ENCODE results near the gene KCTD2.
"Not testable (repeated sequence)": the region's sequence is repeated elsewhere in the genome, so short reads cannot be mapped to it uniquely, and the experiment has no call there.

Gene KCTD2

GRCh38 chr17:75020331-75021110 is 26.5 kb upstream of the KCTD2 start:
- peak; percentile 67 for DNase-seq

GRCh38 chr17:75024686-75025397 is 22.2 kb upstream of the KCTD2 start:
- no peak for DNase-seq

DNA sequence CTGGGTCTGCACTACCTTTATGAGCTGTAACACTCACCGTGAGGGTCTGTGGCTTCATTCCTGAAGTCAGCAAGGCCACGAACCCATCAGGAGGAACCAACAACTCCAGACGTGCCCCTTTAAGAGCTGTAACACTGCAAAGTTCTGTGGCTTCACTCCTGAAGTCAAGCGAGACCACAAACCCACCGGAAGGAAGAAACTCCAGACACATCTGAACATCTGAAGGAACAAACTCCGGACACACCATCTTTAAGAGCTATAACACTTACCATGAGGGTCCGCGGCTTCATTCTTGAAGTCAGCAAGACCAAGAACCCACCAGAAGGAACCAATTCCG is 21.7 kb upstream of the KCTD2 start:
- DNase-seq: not testable (repeated sequence)

DNA sequence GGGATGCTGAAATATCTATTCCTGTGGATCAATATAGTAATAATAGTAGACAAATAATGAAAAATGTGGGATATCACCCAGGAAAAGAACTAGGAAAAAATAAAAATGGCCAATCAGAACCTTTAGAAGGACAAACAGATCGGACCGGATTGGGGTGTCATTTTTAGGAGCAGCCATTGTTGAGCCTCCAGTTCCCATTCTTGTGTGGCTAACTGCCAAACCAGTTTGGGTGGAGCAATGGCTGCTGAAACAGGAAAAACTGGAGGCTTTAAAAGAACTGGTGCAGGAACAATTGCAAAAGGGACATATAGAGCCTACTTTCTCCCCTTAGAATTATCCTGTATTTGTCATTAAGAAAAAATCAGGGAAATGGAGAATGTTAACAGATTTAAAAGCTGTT is 20.4 kb upstream of the KCTD2 start:
- DNase-seq: not testable (repeated sequence)

DNA sequence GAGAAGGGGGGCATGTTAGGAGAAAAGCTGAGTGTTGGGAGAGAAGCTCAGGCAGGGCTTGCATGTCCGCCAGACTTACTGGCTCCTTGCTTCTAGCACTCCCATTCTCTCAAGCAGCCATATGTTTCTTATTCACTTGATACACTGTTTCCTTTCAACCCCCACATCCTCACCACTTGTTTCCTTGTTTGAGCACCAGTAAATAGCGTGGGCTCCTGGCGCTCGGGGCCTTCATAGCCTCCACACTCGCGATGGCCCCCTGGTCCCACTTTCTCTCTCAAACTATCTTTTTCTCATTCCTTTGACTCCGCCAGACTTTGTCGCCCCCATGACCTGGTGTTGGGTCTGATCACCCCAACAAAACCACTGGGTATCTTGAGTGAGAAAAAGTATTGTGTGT is 16.9 kb upstream of the KCTD2 start:
- no peak for DNase-seq

DNA sequence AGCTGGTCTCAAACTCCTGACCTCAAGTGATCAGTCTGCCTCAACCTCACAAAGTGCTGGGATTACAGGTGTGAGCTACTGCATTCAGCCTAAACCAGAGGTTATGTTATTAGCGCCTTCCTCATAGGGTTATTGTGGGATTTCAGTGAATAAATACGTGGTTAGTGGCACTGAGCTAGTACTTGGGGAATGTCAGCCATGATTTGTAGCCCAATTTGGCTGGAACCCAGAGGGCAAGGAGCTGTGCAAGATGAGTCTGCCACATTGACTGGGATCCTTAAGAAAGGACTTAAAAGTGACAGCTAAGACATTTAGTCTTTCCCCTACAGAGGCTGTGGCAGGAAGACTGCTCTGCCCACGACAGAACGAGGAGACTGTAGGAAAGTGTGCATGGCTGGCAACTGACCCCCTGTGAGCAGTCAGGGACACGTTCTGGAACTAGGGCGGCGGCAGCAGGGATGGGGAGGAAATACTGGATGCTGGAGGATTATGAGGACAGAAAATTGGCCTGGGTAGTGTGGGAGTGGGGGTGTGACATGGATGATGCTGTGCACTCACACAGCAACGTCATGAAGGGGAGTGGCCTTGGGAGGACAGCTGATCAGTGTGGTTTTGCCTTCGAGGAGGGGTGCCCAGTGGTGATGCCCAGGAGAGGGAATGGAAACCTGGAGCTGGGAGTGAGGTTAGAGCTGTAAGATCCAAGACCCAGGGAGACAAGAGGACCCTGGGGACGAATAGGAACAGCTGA is 14.9 kb upstream of the KCTD2 start:
- peak; percentile 82 for DNase-seq

DNA sequence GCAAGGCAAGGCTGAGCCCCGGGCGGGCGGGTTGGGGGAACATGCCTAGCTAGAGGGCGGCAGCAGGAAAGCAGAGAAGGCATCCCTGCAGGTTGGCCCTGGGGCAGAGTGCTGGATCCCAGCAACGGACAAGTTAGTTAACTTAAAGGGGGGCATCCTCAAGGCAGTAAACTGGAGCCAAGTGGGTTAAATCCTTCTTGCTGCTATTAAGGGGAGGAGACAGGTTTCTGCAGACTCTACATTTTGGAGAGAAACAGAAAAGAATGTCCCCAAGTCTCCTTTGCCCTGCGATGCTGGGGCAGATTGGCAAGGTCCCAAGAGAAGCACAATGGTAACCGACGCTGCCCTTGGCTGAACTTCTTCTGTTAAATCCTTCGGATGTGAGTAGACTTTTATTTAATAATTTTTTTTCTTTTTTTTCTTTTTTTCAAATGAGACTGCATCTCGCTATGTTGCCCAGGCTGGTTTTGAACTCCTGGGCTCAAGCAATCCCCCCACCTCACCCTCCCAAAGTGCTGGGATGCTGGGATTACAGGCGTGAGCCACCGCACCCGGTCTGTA is 14.2 kb upstream of the KCTD2 start:
- DNase-seq: no peak

GRCh38 chr17:75033346-75034235 is 13.4 kb upstream of the KCTD2 start:
- peak; percentile 92 for DNase-seq

GRCh38 chr17:75034236-75034908 is 12.7 kb upstream of the KCTD2 start:
- peak; percentile 77 for DNase-seq

DNA sequence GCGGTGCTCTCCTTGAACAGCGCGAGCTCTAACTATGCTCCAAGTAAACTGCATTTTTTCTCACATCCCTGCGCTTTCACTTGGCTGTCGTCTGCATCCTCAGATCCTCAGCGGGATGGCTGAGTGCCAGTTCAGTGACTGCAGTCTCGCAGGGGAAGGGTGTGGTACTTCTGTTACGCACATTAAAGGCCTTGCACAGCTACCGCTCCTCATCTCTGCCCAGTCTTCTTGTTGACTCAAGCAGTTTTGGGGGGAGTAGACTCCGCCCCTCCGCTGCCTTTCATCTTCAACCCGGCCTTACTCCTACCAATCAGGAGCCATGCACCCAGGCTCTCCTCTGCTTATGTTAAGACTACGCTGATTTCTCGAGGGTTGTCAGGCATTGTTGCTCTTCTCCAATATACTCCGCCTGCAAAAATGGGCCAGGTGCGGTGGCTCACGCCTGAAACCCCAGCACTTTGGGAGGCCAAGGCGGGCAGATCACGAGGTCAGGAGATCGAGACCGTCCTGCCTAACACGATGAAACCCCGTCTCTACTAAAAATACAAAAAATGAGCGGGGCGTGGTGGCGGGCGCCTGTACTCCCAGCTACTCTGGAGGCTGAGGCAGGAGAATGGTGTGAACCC is 10.3 kb upstream of the KCTD2 start:
- peak; percentile 20 for DNase-seq

DNA sequence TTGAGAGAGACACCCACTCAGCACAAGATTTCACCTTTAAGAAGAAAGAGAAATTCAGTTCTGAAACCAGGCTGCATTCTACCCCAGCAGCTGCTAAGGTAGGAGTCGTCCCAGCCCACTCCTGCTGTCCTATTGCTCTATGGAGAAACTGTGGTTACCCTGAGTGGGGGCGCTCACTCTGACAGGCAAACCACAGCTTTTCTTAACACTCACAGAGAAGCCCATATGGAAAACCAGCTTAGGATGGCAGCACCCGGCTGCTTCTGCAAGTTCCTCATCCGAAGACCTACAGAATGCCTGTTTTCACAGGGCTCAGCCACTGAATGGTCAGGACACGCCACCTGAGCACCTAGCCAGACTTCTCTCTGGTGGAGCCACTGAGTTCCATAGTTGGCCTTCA is 7.8 kb upstream of the KCTD2 start:
- no peak for DNase-seq

GRCh38 chr17:75041656-75042280 is 5.3 kb upstream of the KCTD2 start:
- no peak for DNase-seq

DNA sequence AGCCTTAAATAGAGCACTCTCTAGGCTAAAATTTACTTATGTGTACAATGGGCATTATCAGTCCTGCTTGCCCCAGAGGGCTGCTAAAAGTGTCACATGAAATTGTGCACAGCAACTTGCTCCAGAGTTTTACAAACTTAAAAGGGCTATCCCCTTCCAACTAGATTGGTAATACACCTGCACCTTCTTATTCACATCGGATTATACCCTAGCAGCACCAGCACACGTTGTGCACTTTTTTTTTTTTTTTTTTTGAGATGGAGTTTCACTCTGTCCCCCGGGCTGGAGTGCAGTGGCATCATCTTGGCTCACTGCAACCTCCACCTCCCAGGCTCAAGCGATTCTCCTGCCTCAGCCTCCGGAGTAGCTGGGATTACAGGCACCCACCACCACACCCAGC is 3.2 kb upstream of the KCTD2 start:
- DNase-seq: not testable (repeated sequence)

GRCh38 chr17:75044716-75045115 is 2.3 kb upstream of the KCTD2 start:
- no peak for DNase-seq

- not testable (repeated sequence) for DNase-seq
Observed at GRCh38 chr17:75045946-75046406, 1.0 kb upstream of the KCTD2 start.

DNA sequence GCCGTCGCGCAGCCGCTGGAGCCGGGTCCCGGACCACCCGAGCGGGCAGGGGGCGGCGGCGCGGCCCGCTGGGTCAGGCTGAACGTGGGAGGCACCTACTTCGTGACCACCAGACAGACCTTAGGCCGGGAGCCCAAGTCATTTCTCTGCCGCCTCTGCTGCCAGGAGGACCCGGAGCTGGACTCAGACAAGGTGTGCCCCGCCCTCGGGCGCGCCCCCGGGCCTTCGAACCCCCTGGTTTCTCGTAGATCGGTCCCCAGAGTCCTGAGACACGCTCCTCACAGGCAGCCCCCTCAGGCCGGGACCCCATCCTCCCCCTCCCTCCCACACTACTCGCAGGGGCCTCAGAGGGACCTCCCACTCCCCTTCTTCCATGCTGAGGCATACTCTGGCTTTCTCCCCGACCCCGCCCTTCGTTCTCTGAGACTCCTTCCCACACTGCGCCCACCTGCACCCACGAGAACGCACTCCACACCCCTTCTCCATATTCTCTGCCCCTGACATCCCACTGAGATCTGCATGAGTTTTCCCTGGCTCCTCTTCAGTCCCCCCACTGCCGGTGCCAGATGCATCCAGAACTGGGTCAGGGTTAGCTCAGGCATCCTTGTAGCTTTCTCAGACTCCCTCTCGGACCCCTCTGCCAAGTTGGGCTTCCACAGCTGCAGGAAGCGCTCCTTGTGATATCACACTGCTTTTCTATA is 523 bp downstream of the KCTD2 start:
- DNase-seq: no peak

DNA sequence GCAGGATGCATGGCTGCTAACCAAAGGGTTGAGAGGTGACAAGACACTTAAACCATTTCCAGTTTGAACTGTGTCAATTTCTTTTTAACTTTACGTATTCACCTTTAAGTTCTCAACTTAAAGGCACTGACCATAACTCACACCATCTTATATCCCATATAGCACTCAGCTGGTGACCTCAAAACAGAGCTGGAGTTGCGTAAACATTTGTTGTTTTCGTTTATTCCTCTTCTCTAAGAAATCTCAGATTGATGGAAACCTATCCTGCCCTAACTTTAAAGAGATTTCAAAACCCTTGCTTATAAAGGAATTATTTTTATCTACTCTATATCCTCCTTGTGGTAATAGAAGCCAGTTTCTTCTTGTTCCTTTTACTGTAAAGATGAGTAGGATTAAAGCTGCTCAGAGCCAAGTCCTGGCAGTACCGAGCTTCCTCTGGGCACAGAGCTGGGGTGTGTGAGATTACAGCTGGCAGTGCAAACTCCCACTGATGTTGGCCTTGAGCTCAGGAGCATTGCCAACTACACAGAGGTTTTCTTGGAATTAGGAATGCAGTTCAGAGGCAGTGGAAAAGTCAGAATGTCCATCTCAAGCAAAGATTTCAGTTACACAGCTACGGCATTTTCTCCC is 1.3 kb downstream of the KCTD2 start:
- DNase-seq: peak; percentile 20

GRCh38 chr17:75049057-75049456 is 2.0 kb downstream of the KCTD2 start:
- no peak for DNase-seq

DNA sequence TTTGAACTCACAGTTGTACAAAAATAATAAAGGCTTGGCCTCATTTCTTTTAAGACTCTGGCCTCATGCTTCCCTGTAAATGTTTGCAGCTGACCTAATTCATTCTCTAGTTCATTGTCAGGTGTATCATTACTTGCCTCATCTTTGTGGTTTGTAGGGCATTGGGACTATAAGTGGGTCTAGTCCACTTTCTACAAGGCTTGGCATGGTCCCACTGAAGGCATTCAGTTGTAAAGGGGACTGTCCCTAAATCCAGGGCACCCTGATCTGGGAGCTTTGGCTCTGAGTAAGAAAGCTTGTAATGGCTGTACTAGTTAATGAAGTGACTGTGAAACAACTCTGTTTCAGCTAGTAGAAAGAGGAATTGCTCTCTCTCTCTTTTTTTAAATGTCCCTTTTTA is 2.7 kb downstream of the KCTD2 start:
- no peak for DNase-seq

DNA sequence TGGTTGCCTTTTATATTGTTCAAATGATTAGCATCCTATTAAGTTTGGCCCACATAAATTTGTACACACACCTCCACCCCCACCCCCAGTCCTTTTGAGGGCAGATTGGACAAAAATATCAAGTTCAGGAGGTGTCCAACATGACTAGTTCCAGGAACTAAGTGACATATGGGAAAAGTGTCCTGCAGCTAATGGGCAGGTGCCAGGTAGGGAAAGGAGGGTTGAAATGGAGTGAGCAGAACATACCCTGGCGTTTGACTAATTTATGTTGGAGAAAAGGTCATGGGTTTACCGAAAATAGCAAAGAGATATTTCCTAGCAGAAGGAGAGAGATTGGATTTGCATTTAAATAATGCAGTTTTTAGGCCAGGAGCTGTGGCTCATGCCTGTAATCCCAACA is 4.9 kb downstream of the KCTD2 start:
- DNase-seq: no peak

Data from midbrain (tissue), 1 donor.